ENCODE results near the gene WWOX. TPM values are rescaled to one million over a fixed set of nuclear protein-coding genes. Genes with fewer than 3 reads are reported as not detected.

The WWOX gene
- total and polyA plus RNA-seq, 2 of the 4 experiments (the other 2 are of a cell fraction), result 2.7 to 5.4 TPM

- intact Hi-C loops (cut with micrococcal nuclease) (no loop called here), dilution Hi-C loops (cut with HindIII; ENCODE audit: low sequenced_read_pairs, unreplicated experiment) (no loop called here), in situ Hi-C loops (cut with MboI; ENCODE audit: low sequenced_read_pairs) (no loop called here)
- H2BK15ac ChIP-seq (ENCODE audit: low read depth, low read length), result no peak overlapping the region
- no peak overlapping the region for H2BK120ac ChIP-seq (ENCODE audit: low read depth, low read length)
- ATAC-seq (ENCODE audit: low read depth), result no peak
- no peak overlapping the region for H3K4me3 ChIP-seq (ENCODE audit: insufficient read depth, low read depth, low read length)
- no peak overlapping the region for H4K91ac ChIP-seq (ENCODE audit: insufficient read depth, low read depth, low read length)
- H3K9me1 ChIP-seq (ENCODE audit: insufficient read depth, low read length), result no peaks in the 10 kb centered on the region
- H3K9me3 ChIP-seq (ENCODE audit: control insufficient read depth, insufficient read depth, low read length), result peaks cover 42% of the 10 kb centered on the region
- no peak overlapping the region for H3K9ac ChIP-seq (ENCODE audit: low read depth, low read length)
- H3K4me2 ChIP-seq (ENCODE audit: low read depth, low read length), result no peak overlapping the region
- H2BK5ac ChIP-seq (ENCODE audit: low read depth, low read length, poor library complexity, severe bottlenecking), result no peak overlapping the region
- WGBS, 2 experiments (ENCODE audit: extremely low coverage in 2 of 2, insufficient read length in 1 of 2), result 60% methylated on average over 1 of the region's 6 CpGs; no CpG with 5 or more reads in 1 of the 2 experiments
- H3K27ac ChIP-seq (ENCODE audit: insufficient read depth, low read length), result no peak overlapping the region
- H3K36me3 ChIP-seq (ENCODE audit: control insufficient read depth, insufficient read depth, low read length), result no peaks in the 10 kb centered on the region
- H4K5ac ChIP-seq (ENCODE audit: low read depth, low read length), result no peak overlapping the region
- H2AK5ac ChIP-seq (ENCODE audit: low read depth, low read length), result no peak overlapping the region
- H3K23ac ChIP-seq (ENCODE audit: low read depth, low read length), result no peak overlapping the region
- POLR2A ChIA-PET (ENCODE audit: unreplicated experiment), result no interaction called here
- no peaks in the 10 kb centered on the region for H4K20me1 ChIP-seq (ENCODE audit: insufficient read depth, low read length)
- H2AK9ac ChIP-seq (replicated peaks; ENCODE audit: low read depth, low read length, poor library complexity), result no peak overlapping the region
- no peak overlapping the region for H3K4ac ChIP-seq (ENCODE audit: low read depth, low read length)
- H3K14ac ChIP-seq (replicated peaks; ENCODE audit: low read depth, low read length), result no peak overlapping the region
- H3K79me1 ChIP-seq (ENCODE audit: low read depth in 1 of 2, low read length in 2 of 2), result no peaks in the 10 kb centered on the region
- no peak overlapping the region for H3K18ac ChIP-seq (ENCODE audit: low read depth, low read length)
- H2BK20ac ChIP-seq (ENCODE audit: low read depth, low read length), result no peak overlapping the region
- TF ChIP-seq RCOR1 (IDR thresholded peaks at IDR 0.05; ENCODE audit: insufficient replicate concordance, low read length), result no peak
- no peak for TF ChIP-seq ELK1 (IDR thresholded peaks at IDR 0.05; ENCODE audit: borderline replicate concordance, low read depth, low read length)
- no peak for TF ChIP-seq MXI1 (IDR thresholded peaks at IDR 0.05; ENCODE audit: borderline replicate concordance, low read depth, low read length)
- TF ChIP-seq NFE2L2 (IDR thresholded peaks at IDR 0.05; ENCODE audit: low read depth, low read length), result no peak
- no peak overlapping the region for H2AFZ ChIP-seq (replicated peaks; ENCODE audit: low read length, poor library complexity)
- no peaks in the 10 kb centered on the region for H3K27me3 ChIP-seq (ENCODE audit: control insufficient read depth, insufficient read depth, low read length)
- no peak for DNase-seq
- H3K56ac ChIP-seq (ENCODE audit: extremely low read depth, insufficient read depth, low read length), result no peak overlapping the region
- CTCF ChIA-PET, result no interaction called here
- H4K8ac ChIP-seq (ENCODE audit: low read depth in 2 of 2, low read length in 2 of 2), result no peak overlapping the region
- no TSS peak for BruUV-seq (replicated peaks)
- H3K4me1 ChIP-seq (ENCODE audit: control insufficient read depth, insufficient read depth, low read length), result no peaks in the 10 kb centered on the region
Measured at GRCh38 chr16:78992001-78992400, 892.5 kb downstream of the WWOX start.
